Measurements from ENCODE around the gene ZSCAN21.

Gene ZSCAN21

DNA sequence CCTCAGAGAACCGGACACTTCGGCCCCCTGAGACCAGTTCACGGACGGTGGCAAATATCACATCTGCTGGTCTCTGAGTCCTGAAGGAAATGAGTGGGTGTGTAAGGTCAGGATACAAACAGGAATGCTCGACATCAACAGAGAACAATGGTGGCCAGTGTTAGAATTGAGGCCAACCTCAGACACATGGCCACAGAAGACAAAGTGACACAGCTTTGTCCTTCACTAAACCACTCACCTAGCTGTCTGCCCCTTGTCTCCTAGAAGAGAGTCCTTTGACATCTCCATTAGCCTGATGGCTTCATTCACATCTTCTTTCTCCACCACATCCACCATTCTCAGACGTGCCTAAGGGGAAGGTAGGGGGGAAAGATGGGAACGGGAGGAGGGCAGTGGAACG, 43.5 kb downstream of the ZSCAN21 start:
- H3K36me3 ChIP-seq = peaks cover 90% of the 10 kb centered on the region
- no peaks in the 10 kb centered on the region for H3K9me3 ChIP-seq (ENCODE audit: severe bottlenecking)
- DNase-seq = no peak
- TF ChIP-seq, protein P1, sequence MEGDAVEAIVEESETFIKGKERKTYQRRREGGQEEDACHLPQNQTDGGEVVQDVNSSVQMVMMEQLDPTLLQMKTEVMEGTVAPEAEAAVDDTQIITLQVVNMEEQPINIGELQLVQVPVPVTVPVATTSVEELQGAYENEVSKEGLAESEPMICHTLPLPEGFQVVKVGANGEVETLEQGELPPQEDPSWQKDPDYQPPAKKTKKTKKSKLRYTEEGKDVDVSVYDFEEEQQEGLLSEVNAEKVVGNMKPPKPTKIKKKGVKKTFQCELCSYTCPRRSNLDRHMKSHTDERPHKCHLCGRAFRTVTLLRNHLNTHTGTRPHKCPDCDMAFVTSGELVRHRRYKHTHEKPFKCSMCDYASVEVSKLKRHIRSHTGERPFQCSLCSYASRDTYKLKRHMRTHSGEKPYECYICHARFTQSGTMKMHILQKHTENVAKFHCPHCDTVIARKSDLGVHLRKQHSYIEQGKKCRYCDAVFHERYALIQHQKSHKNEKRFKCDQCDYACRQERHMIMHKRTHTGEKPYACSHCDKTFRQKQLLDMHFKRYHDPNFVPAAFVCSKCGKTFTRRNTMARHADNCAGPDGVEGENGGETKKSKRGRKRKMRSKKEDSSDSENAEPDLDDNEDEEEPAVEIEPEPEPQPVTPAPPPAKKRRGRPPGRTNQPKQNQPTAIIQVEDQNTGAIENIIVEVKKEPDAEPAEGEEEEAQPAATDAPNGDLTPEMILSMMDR (IDR thresholded peaks at IDR 0.05; ENCODE audit: low read depth, low read length) = no peak
- no peaks in the 10 kb centered on the region for H3K27me3 ChIP-seq (ENCODE audit: insufficient read depth, low read depth, severe bottlenecking)
- H3K27ac ChIP-seq = peak overlapping the region; percentile 46; the same call in 1 of the 2 replicates
- no peak overlapping the region for H3K4me3 ChIP-seq (ENCODE audit: low read depth, low read length)

DNA sequence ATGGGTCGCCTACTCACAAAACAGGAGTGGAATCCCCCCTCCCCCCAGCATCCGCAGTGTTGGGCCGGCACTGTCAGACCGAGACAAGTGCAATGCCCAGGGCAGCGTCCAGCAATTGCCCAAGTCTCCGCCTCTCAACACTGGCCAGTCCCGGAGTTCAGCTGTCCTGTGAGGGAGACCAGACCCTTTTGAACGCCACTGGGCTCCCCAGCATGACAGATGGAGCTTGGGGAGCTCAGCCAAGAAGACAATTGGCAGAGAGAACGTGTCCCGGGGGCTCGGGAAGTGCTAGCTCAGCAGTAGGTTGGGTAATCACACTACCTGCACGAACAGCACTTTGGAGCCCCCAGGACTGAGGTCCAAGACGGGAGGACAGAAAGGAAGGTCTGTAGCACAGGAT, 43.9 kb downstream of the ZSCAN21 start:
- TF ChIP-seq, protein P1 (IDR thresholded peaks at IDR 0.05; ENCODE audit: low read depth, low read length) = no peak
- H3K4me3 ChIP-seq (ENCODE audit: low read depth, low read length) = no peak overlapping the region
- H3K9me3 ChIP-seq (ENCODE audit: severe bottlenecking) = no peaks in the 10 kb centered on the region
- DNase-seq = no peak
- H3K27ac ChIP-seq = peak overlapping the region; percentile 46
- peaks cover 95% of the 10 kb centered on the region for H3K36me3 ChIP-seq
- no peaks in the 10 kb centered on the region for H3K27me3 ChIP-seq (ENCODE audit: insufficient read depth, low read depth, severe bottlenecking)

DNA sequence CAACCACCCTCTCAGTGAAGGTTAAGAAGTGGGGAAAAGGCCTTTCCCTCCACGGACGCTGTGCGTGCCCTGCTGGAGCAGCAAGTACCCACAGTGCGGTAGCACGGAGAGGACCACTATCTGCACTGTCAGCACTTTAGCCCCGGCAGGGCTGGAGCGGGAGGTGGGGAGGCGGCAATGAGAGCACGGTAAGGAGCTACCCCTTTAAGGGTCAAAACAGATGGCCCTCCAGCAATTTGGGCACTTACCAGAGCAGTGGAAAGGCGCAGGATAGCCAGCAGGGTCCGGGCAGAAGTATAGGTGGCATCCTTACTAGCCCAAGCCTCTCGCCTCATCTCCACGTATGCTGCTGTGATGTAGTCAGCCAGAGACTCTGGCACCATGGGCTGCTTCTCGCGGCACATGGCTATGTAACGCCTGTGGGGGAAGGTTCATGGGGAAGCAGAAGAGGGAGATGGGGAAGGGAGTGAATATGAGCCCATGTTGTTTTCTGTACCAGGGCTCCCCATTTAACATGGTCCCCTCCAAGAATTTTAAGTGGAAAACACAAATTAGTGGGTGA, 44.4 kb downstream of the ZSCAN21 start:
- TF ChIP-seq, protein P1 (IDR thresholded peaks at IDR 0.05; ENCODE audit: low read depth, low read length) = no peak
- no peak overlapping the region for H3K4me3 ChIP-seq (ENCODE audit: low read depth, low read length)
- H3K27ac ChIP-seq = peak overlapping the region; percentile 46
- peaks cover 98% of the 10 kb centered on the region for H3K36me3 ChIP-seq
- no peak for DNase-seq
- no peaks in the 10 kb centered on the region for H3K9me3 ChIP-seq (ENCODE audit: severe bottlenecking)
- H3K27me3 ChIP-seq (ENCODE audit: insufficient read depth, low read depth, severe bottlenecking) = no peaks in the 10 kb centered on the region

DNA sequence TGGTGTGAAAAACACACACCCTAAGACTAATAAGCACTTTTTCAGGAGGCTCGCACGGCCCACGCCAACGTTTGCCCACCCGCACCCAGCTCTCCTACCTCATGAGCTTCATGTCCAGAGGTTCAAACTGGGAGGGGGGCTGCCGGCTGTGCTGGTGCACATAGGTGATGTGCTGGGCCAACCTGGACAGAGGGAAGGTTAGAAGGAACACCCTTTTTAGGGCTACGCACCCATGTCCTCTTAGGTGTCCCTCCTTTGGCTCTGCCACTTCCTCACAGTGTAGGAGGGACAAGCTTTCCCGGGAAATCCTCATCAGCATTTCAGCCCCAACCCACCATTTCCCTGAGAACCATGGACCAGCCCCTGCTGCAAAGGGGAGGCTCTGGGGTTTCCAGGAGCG, 45.7 kb downstream of the ZSCAN21 start:
- TF ChIP-seq, protein P1 (IDR thresholded peaks at IDR 0.05; ENCODE audit: low read depth, low read length) = no peak
- no peak overlapping the region for H3K4me3 ChIP-seq (ENCODE audit: low read depth, low read length)
- H3K27me3 ChIP-seq (ENCODE audit: insufficient read depth, low read depth, severe bottlenecking) = no peaks in the 10 kb centered on the region
- peaks cover 100% of the 10 kb centered on the region for H3K36me3 ChIP-seq
- H3K27ac ChIP-seq = no peak overlapping the region
- DNase-seq = no peak
- H3K9me3 ChIP-seq (ENCODE audit: severe bottlenecking) = no peaks in the 10 kb centered on the region

DNA sequence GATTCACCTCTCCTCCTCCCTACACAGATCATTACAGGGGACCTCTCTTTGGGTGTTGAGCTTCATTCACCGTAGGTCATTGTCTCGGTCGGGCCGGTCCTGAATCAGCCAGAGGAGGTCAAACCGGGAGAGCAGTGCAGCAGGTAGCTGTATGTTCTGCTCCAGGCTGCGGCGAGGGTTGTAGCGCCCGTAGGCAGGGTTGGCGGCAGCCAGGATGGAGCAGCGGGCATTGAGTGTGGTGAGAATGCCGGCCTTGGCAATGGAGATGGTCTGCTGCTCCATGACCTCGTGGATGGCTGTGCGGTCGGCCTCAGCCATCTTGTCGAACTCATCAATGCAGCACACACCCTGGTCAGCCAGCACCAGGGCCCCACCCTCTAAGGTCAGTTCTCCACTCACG, 46.1 kb downstream of the ZSCAN21 start:
- no peak for DNase-seq
- H3K36me3 ChIP-seq = peaks cover 100% of the 10 kb centered on the region
- H3K27ac ChIP-seq = no peak overlapping the region
- H3K9me3 ChIP-seq (ENCODE audit: severe bottlenecking) = no peaks in the 10 kb centered on the region
- no peak overlapping the region for H3K4me3 ChIP-seq (ENCODE audit: low read depth, low read length)
- H3K27me3 ChIP-seq (ENCODE audit: insufficient read depth, low read depth, severe bottlenecking) = no peaks in the 10 kb centered on the region
- TF ChIP-seq, protein P1 (IDR thresholded peaks at IDR 0.05; ENCODE audit: low read depth, low read length) = no peak

DNA sequence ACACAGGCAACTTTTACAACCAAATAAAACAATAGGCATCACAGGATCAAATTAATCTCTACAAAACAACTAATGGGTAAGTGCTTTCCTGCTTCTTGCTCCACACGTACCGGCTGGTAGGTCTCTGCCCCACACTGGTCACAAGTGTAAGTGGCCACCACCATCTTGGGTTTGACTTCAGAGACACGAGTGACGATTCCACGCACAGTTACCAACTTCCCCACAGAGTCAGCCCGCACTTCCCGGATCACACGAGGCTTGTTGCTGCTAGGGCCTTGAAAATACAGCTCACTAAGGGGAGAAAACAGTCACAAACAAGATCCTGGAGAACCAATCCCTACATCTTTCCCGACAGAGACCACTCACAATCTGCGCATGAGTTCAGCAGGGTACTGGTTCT, 49.3 kb downstream of the ZSCAN21 start:
- H3K27me3 ChIP-seq (ENCODE audit: insufficient read depth, low read depth, severe bottlenecking) = no peaks in the 10 kb centered on the region
- no peaks in the 10 kb centered on the region for H3K9me3 ChIP-seq (ENCODE audit: severe bottlenecking)
- no peak for DNase-seq
- TF ChIP-seq, protein P1 (IDR thresholded peaks at IDR 0.05; ENCODE audit: low read depth, low read length) = no peak
- H3K36me3 ChIP-seq = peaks cover 84% of the 10 kb centered on the region
- H3K4me3 ChIP-seq (ENCODE audit: low read depth, low read length) = no peak overlapping the region
- no peak overlapping the region for H3K27ac ChIP-seq
